Panc1 (cell line): Measurements from ENCODE around the gene SPNS3. TPM values are rescaled to one million over a fixed set of nuclear protein-coding genes. Genes with fewer than 3 reads are reported as not detected.

Source experiments
- ATAC-seq: fragments of 200-7000 bp; cut with Tn5 transposase; 2 replicates; pipeline ENCODE4 v1.9.1; 2020; ENCODE audit warnings: mild to moderate bottlenecking, moderate library complexity
- BruUV-seq: library from RNA; stranded (reverse); fragments of 400-500 nt; replicated peaks from 2 replicates; lab custom pipeline; 2021; lab: Mats Ljungman, UMichigan
- CTCF ChIA-PET: fragments of 300-600 bp; sonication (Branson Sonifier 250); formaldehyde crosslinking; loops from one replicate; lab custom pipeline; 2022; ENCODE audit warnings: antibody characterized with exemption; lab: Charles Lee
- POLR2A ChIA-PET: fragments of 300-600 bp; sonication (Branson Sonifier 250); formaldehyde crosslinking; loops from one replicate; lab custom pipeline; 2022; ENCODE audit warnings: antibody characterized with exemption; lab: Charles Lee
- DNase-seq: peaks from one replicate; pipeline ENCODE4 v3.0.0-alpha.2; 2010; ENCODE audit warnings: low read depth, low spot score
- H3K27ac ChIP-seq: 2 replicates; pipeline ENCODE4 v1.5.1; 2011; ENCODE audit warnings: mild to moderate bottlenecking, low read length, inconsistent platforms
- H3K27me3 ChIP-seq: fragments of 200-500 bp; sonication (Bioruptor generic); 2 replicates; pipeline ENCODE4 v1.6.0; 2014; ENCODE audit warnings: low read length, inconsistent platforms; ENCODE audit not compliant: control insufficient read depth, insufficient read depth
- H3K36me3 ChIP-seq: fragments of 200-500 bp; sonication (Bioruptor generic); 2 replicates; pipeline ENCODE4 v1.5.1; 2014; ENCODE audit warnings: inconsistent platforms, mild to moderate bottlenecking, low read length, moderate library complexity; ENCODE audit not compliant: control insufficient read depth, insufficient read depth
- H3K4me1 ChIP-seq: 2 replicates; pipeline ENCODE4 v1.5.1; 2011; ENCODE audit warnings: inconsistent platforms, mild to moderate bottlenecking, low read length, moderate library complexity; ENCODE audit not compliant: control insufficient read depth, insufficient read depth
- H3K4me3 ChIP-seq, 2 experiments: 2 replicates each; pipeline ENCODE4 v1.5.1; 2011 to 2012; ENCODE audit warnings: low read depth in 2 of 2, low read length in 2 of 2, mild to moderate bottlenecking in 2 of 2, inconsistent platforms in 1 of 2, moderate library complexity in 1 of 2
- H3K9me3 ChIP-seq: fragments of 200-500 bp; sonication (Bioruptor generic); 2 replicates; pipeline ENCODE4 v1.5.1; 2014; ENCODE audit warnings: low read depth, mild to moderate bottlenecking, inconsistent platforms, low read length, moderate library complexity; ENCODE audit not compliant: control insufficient read depth, insufficient read depth
- CTCF ChIP-seq: fragments of 450-650 bp; IDR thresholded peaks from 2 replicates; pipeline ENCODE4 v1.5.1; 2017; ENCODE audit warnings: mild to moderate bottlenecking
- POLR2AphosphoS5 ChIP-seq: IDR thresholded peaks from 2 replicates; pipeline ENCODE4 v1.6.1; 2012; ENCODE audit warnings: mild to moderate bottlenecking, low read depth, low read length, moderate library complexity
- REST ChIP-seq, 2 experiments: IDR thresholded peaks; 2 replicates each; pipeline ENCODE4 v1.6.1; 2011 to 2012; ENCODE audit warnings: low read depth in 2 of 2, control low read depth in 1 of 2, low read length in 1 of 2, mild to moderate bottlenecking in 1 of 2, moderate library complexity in 1 of 2; ENCODE audit not compliant: insufficient read depth in 1 of 2
- SIN3A ChIP-seq: IDR thresholded peaks from 2 replicates; pipeline ENCODE4 v1.6.1; 2012; ENCODE audit warnings: low read depth, mild to moderate bottlenecking, low read length, moderate library complexity, borderline replicate concordance; ENCODE audit not compliant: insufficient read depth
- TCF7L2 ChIP-seq: IDR thresholded peaks from 2 replicates; pipeline ENCODE4 v1.6.1; 2011; ENCODE audit warnings: mild to moderate bottlenecking, low read depth, low read length, inconsistent platforms
- in situ Hi-C: cut with HindIII; loops from 2 replicates; pipeline ENCODE4 v1.10.0; 2016; ENCODE audit warnings: low sequenced_read_pairs, low pct_unique_long_range_greater_than_20kb
- intact Hi-C: fragments of 100-400 bp; cut with micrococcal nuclease; formaldehyde crosslinking; loops from one replicate; pipeline ENCODE4 v1.10.0; 2022; ENCODE audit not compliant: unreplicated experiment
- total RNA-seq: library from RNA; stranded (reverse); gene quantifications from one replicate; pipeline ENCODE4 v1.2.1, GENCODE V29; 2021; ENCODE audit not compliant: unreplicated experiment

The SPNS3 gene
- total RNA-seq, 1 experiment from 2014 or later: 0.10 TPM

DNA sequence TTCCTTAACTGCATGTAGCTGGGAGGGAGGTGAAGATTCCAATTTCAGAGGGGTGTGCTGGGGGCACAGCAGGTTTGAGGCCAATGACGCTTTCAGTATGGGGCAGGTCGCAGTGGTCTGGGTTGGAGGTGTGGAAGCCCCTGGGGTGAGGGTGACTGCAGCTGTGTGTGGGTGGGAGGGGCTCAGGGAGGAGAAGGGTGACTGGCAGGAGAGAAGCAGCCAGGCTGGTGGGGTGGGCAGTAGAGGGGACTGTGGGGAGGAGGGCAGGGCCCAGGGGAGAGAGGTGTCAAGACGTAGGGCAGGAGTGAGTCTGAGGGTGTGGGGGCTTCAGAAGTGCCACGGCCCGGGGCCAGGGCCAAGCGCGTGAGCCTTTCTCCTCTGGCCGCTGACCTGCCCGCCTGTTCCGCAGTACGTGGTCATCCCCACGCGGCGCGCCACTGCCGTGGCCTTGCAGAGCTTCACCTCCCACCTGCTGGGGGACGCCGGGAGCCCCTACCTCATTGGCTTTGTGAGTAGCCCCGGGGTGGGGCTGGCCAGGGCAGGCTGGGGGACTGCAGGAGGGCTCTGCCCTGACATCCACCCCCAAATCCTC lies 102.0 kb downstream of the SPNS3 start:
- BruUV-seq: no TSS peak
- Histone ChIP-seq H3K27me3 (no peaks in the 10 kb centered on the region), H3K36me3 (peaks cover 3% of the 10 kb centered on the region; the same call in 1 of the 2 replicates), H3K9me3 (no peaks in the 10 kb centered on the region), H3K27ac (no peak overlapping the region), H3K4me1 (peaks cover 31% of the 10 kb centered on the region), H3K4me3 (no peak overlapping the region)
- POLR2A ChIA-PET: interaction anchor here (0.6 kb wide), 1 partner anchor 112 kb away, joined by 5 read pairs; no protein-coding TSS in a partner anchor
- DNase-seq: no peak
- ATAC-seq: peak; percentile 13
- CTCF ChIA-PET: no interaction called here
- in situ Hi-C loops: no loop called here
- TF ChIP-seq POLR2AphosphoS5 (no peak), CTCF (no peak), REST (IDR thresholded peaks at IDR 0.05; ENCODE audit: insufficient read depth in 1 of 2, low read depth in 2 of 2, low read length in 1 of 2) (no peak), SIN3A (no peak), TCF7L2 (no peak)
- intact Hi-C loops: no loop called here

DNA sequence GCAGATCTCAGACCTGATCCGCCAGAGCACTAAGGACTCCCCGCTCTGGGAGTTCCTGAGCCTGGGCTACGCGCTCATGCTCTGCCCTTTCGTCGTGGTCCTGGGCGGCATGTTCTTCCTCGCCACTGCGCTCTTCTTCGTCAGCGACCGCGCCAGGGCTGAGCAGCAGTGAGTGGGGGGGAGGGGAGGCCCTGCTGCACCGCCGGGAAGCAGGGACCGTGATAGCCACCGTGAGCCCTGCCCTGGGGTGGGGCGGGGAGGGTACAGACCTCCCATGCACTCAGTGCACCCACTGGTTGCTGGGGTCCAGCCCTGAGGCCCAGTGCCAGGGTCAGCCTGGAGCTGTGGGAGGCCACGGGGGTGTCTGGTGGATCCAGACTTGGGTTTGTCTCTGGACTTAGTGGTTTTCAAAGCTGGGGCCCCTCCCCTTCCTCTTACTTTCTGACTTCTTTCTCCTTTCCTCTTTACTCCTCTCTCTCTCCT lies 102.6 kb downstream of the SPNS3 start:
- no peaks in the 10 kb centered on the region for H3K9me3 ChIP-seq
- intact Hi-C loops: no loop called here
- H3K27ac ChIP-seq: no peak overlapping the region
- TF ChIP-seq CTCF: no peak
- no peak for TF ChIP-seq TCF7L2
- TF ChIP-seq POLR2AphosphoS5: peak; percentile 73
- 0 out of 2 replicates have a peak, but pooled peaks have one; percentile 26 for TF ChIP-seq SIN3A
- no peak for TF ChIP-seq REST (IDR thresholded peaks at IDR 0.05; ENCODE audit: insufficient read depth in 1 of 2, low read depth in 2 of 2, low read length in 1 of 2)
- DNase-seq (no peak), ATAC-seq (peak; percentile 37)
- ChIA-PET POLR2A (interaction anchor here (0.6 kb wide), 1 partner anchor 17 kb away, joined by 3 read pairs; no protein-coding TSS in a partner anchor), CTCF (interaction anchor here (0.6 kb wide), 1 partner anchor 103 kb away, joined by 3 read pairs; no protein-coding TSS in a partner anchor)
- peaks cover 31% of the 10 kb centered on the region for H3K4me1 ChIP-seq
- H3K36me3 ChIP-seq: peaks cover 3% of the 10 kb centered on the region; the same call in 1 of the 2 replicates
- H3K27me3 ChIP-seq: no peaks in the 10 kb centered on the region
- in situ Hi-C loops: no loop called here
- BruUV-seq: no TSS peak
- H3K4me3 ChIP-seq: no peak overlapping the region
